ENCODE results near the gene ADAM17. TPM values are rescaled to one million over a fixed set of nuclear protein-coding genes. Genes with fewer than 3 reads are reported as not detected.
A peak's percentile ranks its signal among the peaks of the same experiment; 100 is the strongest.
"Not testable (repeated sequence)": the region's sequence is repeated elsewhere in the genome, so short reads cannot be mapped to it uniquely, and the experiment has no call there.

The ADAM17 gene
- total RNA-seq (2014; rRNA removed; shearing (Covaris generic); ENCODE audit: low replicate concordance): 16.6 and 17.1 TPM in 2 replicates

DNA sequence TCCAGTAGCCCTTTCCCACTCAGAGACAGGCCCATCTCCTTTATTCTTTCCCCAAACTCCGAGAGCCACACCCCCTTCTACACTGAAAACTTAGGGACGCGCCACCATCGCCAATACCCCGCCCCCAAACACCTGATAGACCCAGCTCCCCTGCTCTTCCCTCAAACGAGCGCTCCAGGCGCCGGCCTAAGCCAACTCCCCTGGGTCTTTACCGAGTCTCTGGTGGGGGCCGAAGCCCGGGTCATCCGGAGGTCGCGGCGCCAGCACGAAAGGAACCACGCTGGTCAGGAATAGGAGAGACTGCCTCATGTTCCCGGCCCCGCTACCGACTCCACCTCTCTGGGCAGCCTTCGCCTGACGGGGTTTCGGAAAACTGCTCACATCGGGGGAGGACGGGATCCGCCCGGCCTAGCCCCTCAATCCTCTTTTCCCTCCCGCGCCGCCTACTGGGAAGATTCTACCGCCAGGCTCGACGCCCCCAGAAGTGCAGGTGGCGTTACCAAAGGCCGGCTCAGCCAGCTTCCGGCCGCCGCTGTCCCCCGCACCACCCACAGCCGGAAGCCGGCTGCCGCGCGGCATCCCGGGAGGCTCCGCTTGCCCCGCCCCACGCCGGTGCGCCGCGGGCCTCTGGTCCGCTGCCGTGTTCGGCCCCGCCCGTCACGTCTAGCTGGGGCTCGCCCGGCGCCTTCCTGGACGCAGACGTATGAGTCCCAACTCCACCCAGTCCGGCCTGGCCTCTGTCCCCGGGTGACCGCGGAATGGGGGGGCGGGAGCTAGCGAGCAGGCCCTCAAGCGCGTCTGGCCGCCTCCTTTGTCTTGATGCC, at the start of gene ADAM17:
ADAM17 (minus strand) TSS at position 534 of the 824 bp plus-strand sequence; CDS start at position 309, 225 bp downstream.
- DNase-seq (ENCODE audit: low read depth): peak; percentile 99
- in situ Hi-C loops (cut with HindIII; ENCODE audit: low pct_unique_long_range_greater_than_20kb, low sequenced_read_pairs): no loop called here

DNA sequence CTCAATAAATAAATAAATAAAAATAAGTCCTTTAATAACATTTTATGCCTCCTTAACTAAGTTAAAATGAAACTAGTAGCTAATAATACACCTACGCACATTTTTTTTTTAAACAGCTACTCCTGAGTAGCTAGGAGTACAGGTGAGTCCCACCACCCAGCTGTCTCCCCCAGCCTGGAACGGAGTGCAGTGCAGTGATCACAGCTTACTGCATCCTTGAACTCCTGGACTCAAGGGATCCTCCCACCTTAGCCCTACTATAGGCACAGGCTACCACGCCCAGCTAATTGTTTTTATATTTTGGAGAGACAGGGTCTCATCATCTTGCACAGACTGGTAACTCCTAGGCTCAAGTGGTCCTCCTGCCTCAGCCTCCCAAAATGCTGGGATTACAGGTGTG, 46.8 kb upstream of the ADAM17 start:
- in situ Hi-C loops (cut with HindIII; ENCODE audit: low pct_unique_long_range_greater_than_20kb, low sequenced_read_pairs): no loop called here
- DNase-seq (ENCODE audit: low read depth): no peak

DNA sequence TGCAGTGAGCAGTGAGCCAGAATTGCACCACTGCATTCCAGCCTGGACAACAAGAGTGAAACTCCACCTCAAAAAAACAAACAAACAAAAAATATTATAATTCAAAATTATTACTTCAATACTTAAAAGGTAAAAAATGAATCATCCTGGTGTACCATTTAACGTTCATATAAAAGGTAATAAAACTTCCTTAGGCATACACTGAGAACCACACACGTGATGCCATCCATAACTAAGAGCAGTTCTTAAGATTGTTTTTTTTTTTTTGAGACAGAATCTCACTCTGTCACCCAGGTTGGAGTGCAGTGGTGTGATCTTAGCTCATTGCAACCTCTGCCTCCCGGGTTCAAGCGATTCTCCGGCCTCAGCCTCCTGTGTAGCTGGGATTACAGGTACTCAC, 45.8 kb upstream of the ADAM17 start:
- in situ Hi-C loops (cut with HindIII; ENCODE audit: low pct_unique_long_range_greater_than_20kb, low sequenced_read_pairs): no loop called here
- DNase-seq (ENCODE audit: low read depth): no peak

DNA sequence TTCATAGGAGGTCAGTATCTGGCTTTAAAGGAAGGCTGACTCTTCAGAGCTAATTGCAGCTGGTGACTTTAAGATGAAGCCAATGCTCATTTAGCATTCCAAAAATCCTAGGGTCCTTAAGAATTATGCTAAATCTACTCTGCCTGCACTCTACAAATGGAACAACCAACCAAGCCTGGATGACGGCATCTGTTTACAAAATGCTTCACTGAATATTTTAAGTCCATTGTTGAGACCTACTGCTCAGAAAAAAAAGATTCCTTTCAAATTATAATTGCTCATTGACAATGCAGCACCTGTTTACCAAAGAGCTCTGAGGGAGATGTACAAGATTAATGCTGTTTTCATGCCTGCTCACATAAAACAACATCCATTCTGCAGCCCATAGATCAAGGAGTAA, 43.8 kb upstream of the ADAM17 start:
- in situ Hi-C loops (cut with HindIII; ENCODE audit: low pct_unique_long_range_greater_than_20kb, low sequenced_read_pairs): no loop called here
- DNase-seq (ENCODE audit: low read depth): no peak

DNA sequence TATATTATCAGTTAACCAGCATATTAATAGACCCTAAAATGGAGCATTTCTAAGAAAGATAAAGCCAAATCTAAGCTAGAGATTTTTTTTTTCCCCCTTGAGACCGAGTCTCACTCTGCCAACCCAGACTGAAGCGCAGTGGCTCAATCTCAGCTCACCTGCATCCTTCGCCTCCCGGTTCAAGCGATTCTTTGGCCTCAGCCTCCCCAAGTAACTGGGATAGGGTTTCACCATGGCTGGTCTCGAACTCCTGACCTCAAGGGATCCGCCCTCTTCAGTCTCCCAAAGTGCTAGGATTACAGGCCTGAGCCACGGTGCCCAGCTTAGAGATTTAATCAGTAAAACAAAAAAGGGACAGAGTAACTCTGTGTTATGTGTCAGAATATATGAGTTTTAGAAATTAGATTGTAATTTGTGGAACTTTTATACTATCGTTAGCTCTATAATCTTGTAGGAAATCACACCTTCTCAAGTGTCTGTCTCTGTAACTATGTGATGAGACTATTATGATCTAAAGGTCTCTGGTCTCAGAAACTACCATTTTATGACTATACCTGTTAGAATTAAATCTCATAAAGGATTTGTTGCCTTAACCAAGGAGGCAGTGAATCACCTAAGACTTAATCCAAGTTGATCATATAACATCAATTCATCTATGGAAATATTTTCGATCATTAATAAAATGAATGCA, 41.1 kb upstream of the ADAM17 start:
- DNase-seq (ENCODE audit: low read depth): no peak
- in situ Hi-C loops (cut with HindIII; ENCODE audit: low pct_unique_long_range_greater_than_20kb, low sequenced_read_pairs): no loop called here

DNA sequence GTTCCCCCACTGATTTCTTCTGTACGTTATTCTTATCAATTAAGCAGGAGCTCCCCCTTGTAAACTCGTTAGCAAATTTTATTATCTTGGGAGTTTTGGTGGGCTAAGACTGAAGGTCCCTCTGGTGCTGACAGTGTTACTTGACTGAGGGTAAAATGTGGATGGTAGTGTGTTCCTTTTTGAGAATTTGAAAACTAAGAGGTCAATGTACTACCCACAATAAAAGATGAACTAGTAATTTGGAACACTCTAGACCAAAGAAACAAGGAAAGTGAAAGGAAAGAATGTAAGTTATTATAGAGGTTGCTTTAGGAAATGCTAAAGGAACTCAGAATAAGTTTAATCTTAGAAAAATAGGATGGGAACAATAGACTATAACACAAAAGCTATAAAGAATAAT, 40.1 kb upstream of the ADAM17 start:
- in situ Hi-C loops (cut with HindIII; ENCODE audit: low pct_unique_long_range_greater_than_20kb, low sequenced_read_pairs): no loop called here
- DNase-seq (ENCODE audit: low read depth): no peak

DNA sequence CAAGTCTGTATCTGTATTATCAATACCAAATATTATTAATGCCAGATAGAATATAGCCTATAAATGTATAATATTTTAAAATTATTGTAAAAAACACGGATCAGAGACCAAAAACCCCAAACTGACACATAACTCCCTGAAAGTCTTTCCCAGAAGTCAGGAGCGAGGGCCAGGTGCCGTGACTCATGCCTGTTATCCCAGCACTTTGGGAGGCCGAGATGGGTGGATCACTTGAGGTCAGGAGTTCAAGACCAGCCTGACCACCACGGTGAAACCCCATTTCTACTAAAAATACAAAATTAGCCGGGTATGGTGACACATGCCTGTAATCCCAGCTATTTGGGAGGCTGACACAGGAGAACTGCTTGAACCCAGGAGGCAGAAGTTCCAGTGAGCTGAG, 39.6 kb upstream of the ADAM17 start:
- DNase-seq (ENCODE audit: low read depth); in situ Hi-C loops (cut with HindIII; ENCODE audit: low pct_unique_long_range_greater_than_20kb, low sequenced_read_pairs): not testable (repeated sequence)

DNA sequence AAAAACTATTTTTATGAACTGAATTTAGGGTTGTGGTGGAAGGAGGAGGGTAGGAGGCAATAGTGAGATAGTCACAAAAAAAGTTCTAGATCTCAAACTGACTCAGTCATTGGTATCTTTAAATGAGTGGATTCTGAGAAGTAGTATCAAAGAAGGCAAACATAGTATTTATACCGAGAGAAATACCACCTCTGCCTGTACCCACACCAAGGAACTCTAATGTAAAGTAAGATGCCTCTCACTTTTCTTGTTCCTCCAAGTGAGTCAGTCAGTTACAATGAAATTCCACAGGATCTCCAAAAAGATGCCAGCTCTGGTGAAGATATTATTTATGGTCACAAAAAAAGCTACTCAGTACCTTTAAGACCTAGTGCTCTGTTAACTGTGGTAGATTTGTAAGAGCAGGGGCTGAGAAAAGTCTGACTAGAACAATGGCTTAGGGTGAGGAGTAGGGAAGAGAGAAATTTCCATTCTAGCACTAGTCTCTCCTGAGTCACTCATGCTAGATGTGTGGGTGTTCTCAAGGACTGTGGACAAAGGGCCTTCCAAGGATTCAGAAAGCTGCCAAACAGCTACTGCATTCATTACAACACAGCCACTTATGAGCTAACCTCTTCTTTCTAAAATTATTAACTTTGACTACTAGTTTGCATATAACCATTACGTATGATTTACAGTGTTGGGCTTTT, 38.9 kb upstream of the ADAM17 start:
- in situ Hi-C loops (cut with HindIII; ENCODE audit: low pct_unique_long_range_greater_than_20kb, low sequenced_read_pairs): no loop called here
- peak; percentile 64 for DNase-seq (ENCODE audit: low read depth)

DNA sequence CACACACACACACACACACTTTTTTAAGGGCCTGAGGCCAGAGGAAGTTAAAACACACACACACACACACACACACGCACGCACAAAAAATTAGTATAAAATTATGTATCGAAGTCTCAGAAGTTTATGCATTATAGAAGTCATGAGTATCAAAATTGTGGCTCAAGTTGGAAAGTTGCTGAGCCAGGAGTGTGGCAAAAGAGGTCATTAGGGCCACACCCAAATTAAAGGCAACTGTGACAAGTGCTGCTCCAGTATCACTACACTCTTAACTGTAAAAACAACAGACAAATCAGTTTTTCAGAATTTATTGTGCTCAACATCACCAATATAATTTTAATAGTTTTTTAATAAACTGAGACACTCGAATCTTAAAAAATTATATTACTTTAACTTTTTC, 38.3 kb upstream of the ADAM17 start:
- no peak for DNase-seq (ENCODE audit: low read depth)
- in situ Hi-C loops (cut with HindIII; ENCODE audit: low pct_unique_long_range_greater_than_20kb, low sequenced_read_pairs): no loop called here

DNA sequence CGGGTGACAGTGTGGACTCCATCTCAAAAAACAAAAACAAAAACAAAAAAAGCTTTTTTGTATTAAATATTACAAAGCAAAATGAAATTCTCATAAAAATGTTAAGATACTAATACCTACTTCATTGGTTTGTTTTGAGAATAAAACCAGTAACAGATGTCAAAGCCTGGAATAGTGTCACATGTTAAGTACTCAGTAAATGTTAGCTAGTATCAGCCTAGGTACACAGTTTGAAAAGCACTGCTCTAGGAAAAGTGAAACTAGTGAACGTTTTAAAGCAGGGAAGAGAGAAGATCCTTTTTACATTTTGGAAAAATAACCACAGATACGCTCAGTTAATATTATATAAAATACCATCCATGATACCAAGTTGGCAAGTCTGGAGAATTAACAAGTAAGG, 37.1 kb upstream of the ADAM17 start:
- no peak for DNase-seq (ENCODE audit: low read depth)
- in situ Hi-C loops (cut with HindIII; ENCODE audit: low pct_unique_long_range_greater_than_20kb, low sequenced_read_pairs): no loop called here

DNA sequence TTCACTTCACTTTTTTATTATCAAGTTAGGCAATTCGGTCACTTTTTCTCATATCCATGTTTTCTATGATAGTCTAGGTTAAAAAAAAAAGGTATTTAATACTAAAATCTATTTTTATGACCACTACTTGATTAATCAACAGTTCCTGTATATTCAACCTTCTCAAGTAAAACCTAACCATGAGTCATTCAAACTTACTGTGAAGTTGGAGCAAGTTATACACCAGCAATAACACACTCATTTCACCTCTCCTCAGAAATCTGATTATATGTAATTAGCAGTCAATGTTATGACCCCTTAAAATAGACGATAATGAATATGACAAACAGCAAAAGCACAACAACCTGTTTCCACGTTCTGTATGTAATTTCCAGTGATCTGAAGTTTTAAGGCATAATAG, 35.0 kb upstream of the ADAM17 start:
- no peak for DNase-seq (ENCODE audit: low read depth)
- in situ Hi-C loops (cut with HindIII; ENCODE audit: low pct_unique_long_range_greater_than_20kb, low sequenced_read_pairs): no loop called here

DNA sequence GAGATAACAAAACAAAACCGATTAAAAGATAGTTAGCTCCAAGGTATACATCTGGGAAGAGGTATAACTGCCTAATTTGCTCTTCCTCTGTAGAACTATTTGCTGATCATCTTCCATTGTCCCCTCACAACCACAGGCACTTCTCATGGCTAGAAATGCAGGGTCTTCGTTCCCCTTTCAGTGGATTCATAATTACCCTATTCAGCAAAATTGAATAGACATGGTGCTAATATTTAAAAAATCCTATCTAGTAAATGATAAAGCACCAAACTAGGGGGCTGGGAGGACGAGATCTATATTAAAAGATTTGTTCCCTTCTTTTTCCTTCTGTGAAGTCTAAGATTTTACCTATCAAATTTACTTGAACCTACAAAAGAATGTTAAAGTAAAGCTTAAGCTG, 30.8 kb upstream of the ADAM17 start:
- DNase-seq (ENCODE audit: low read depth): no peak
- in situ Hi-C loops (cut with HindIII; ENCODE audit: low pct_unique_long_range_greater_than_20kb, low sequenced_read_pairs): no loop called here

DNA sequence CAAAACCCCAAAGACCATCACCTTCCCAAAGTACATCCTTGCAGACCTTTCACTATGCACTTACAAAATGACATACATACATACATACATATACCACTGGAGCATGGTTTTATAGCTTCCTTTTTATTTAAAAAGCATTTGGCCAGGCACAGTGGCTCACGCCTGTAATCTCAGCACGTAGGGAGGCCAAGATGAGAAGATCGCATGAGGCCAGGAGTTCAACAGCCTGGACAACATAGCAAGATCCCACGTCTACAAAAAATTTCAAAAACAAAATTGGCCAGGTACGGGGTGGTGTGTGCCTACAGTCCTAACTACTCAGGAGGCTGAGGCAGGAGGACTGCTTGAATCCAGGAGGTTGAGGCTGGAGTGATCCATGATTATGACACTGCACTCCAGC, 29.9 kb upstream of the ADAM17 start:
- DNase-seq (ENCODE audit: low read depth): no peak
- in situ Hi-C loops (cut with HindIII; ENCODE audit: low pct_unique_long_range_greater_than_20kb, low sequenced_read_pairs): no loop called here

DNA sequence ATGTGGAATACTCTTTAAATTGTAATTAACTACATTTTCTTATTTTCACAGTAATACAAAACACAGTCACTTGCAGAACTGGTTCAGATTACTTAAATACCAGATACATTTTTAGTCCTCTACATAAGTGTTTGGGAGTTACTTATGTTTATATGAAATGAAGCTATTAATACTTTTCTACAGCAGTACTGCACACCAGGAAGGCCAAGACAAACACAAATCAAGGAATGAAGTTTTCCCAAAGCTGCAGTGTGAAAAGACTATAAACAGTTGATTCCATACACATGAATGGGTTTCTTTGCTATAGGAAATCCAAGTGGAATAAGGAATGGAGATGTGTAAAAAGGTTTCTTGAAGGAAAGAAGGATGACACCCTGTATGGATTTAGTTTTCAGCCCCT, 29.3 kb upstream of the ADAM17 start:
- DNase-seq (ENCODE audit: low read depth); in situ Hi-C loops (cut with HindIII; ENCODE audit: low pct_unique_long_range_greater_than_20kb, low sequenced_read_pairs): not testable (repeated sequence)

DNA sequence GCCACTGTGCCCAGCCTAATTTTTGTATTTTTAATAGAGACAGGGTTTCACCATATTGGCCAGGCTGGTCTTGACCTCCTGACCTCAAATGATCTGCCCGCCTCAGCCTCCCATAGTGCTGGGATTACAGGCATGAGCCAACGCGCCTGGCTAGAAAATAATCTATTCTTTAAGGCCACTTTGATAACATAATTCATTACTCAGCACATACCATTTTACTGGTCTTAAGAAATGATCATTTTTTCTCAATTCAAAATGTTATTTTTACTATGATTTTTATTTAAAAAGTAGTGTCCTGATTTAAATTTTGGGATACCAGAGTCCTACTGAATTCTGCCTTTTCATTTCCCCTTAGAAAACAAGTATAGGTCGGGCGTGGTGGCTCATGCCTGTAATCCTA, 27.0 kb upstream of the ADAM17 start:
- in situ Hi-C loops (cut with HindIII; ENCODE audit: low pct_unique_long_range_greater_than_20kb, low sequenced_read_pairs): no loop called here
- DNase-seq (ENCODE audit: low read depth): no peak

DNA sequence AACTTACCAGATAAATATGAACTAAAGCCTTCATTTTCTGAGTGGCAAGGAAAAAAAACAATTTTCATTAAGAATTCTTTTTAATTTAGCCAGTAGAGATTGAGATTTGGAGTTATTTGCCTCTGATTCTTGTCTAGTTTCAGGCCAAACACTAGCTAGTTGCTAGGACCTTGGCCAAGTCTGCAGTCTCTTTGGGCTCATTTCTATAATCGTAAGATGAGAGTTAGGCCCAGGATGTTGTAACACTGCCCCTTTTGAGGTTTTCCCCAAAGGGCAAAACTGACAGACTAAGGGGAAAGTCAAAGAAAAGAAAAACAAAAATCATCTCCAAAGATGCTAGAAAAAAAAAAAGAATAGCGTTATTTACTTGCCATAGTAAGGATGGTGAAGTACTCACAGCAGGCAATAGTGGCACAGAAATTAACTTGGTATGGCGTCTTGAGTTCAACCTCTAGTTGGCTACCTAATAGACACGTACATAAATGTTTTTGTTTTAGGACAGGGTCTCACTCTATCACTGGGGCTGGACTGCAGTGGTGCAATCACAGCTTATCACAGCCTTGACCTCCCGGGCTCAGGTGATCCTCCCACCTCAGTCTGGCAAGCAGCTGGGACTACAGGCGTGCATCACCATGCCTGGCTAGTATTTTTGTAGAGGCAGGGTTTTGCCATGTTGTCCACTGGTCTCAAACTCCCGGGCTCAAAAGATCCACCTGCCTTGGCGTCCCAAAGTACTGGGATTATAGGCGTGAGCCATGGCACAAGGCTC, 23.0 kb upstream of the ADAM17 start:
- in situ Hi-C loops (cut with HindIII; ENCODE audit: low pct_unique_long_range_greater_than_20kb, low sequenced_read_pairs): no loop called here
- no peak for DNase-seq (ENCODE audit: low read depth)

DNA sequence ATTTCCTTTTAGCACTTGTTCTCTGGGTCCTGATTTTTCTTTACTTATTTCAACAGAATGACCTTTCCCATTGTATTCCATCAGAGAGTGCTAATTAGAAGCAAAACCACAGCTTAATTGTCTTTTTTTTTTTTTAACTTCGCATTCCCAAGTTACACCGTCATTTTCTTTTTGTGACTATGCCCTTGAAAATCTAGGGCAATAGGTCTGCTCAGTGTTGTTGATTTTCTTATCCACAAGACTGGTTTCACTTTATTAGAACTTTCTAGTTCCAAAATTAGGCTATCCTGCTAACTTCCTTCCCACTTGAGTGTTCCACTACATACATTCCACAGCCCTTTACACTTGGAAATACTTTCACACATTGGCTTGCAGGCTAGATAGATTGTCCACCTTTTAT, 18.7 kb upstream of the ADAM17 start:
- in situ Hi-C loops (cut with HindIII; ENCODE audit: low pct_unique_long_range_greater_than_20kb, low sequenced_read_pairs): no loop called here
- DNase-seq (ENCODE audit: low read depth): no peak

DNA sequence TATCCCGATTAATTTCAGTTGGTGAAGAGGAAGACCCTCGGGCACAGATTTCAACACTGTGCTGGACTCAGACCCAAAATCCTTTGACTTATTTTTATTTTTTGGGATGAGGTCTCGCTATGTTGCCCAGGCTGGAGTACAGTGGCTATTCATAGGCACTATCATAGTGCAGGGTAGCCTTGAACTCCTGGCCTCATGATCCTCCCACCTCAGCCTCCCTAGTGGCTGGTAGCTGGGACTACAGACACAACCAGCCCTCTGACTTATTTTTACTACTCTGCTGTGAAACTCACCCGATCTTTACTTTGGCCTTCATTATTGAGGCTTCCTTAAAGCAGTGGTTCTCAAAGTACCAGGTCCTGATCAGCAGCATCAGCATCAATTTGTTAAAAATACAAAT, 18.2 kb upstream of the ADAM17 start:
- in situ Hi-C loops (cut with HindIII; ENCODE audit: low pct_unique_long_range_greater_than_20kb, low sequenced_read_pairs): no loop called here
- DNase-seq (ENCODE audit: low read depth): no peak

All from Caki2 (cell line).